Measurements from ENCODE around the gene COL6A1. TPM values are rescaled to one million over a fixed set of nuclear protein-coding genes. Genes with fewer than 3 reads are reported as not detected.
"Not testable (repeated sequence)": the region's sequence is repeated elsewhere in the genome, so short reads cannot be mapped to it uniquely, and the experiment has no call there.

COL6A1 gene
- total RNA-seq, 6 experiments from 2014 or later: 350 to 415 (median 382) TPM

- TF ChIP-seq, protein P1, sequence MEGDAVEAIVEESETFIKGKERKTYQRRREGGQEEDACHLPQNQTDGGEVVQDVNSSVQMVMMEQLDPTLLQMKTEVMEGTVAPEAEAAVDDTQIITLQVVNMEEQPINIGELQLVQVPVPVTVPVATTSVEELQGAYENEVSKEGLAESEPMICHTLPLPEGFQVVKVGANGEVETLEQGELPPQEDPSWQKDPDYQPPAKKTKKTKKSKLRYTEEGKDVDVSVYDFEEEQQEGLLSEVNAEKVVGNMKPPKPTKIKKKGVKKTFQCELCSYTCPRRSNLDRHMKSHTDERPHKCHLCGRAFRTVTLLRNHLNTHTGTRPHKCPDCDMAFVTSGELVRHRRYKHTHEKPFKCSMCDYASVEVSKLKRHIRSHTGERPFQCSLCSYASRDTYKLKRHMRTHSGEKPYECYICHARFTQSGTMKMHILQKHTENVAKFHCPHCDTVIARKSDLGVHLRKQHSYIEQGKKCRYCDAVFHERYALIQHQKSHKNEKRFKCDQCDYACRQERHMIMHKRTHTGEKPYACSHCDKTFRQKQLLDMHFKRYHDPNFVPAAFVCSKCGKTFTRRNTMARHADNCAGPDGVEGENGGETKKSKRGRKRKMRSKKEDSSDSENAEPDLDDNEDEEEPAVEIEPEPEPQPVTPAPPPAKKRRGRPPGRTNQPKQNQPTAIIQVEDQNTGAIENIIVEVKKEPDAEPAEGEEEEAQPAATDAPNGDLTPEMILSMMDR (IDR thresholded peaks at IDR 0.05): no peak
- Mint-ChIP-seq H3K4me3 (no peak overlapping the region), H3K9me3 (no peaks in the 10 kb centered on the region), H3K4me1 (ENCODE audit: low read depth) (peaks cover 5% of the 10 kb centered on the region; the same call in 1 of the 2 replicates), H3K27me3 (ENCODE audit: insufficient read depth) (peaks cover 25% of the 10 kb centered on the region), H3K36me3 (ENCODE audit: low read depth) (no peaks in the 10 kb centered on the region), H3K27ac (no peak overlapping the region)
- DNase-seq: no peak
Measured at GRCh38 chr21:45947716-45948255, 33.8 kb upstream of the COL6A1 start.

DNA sequence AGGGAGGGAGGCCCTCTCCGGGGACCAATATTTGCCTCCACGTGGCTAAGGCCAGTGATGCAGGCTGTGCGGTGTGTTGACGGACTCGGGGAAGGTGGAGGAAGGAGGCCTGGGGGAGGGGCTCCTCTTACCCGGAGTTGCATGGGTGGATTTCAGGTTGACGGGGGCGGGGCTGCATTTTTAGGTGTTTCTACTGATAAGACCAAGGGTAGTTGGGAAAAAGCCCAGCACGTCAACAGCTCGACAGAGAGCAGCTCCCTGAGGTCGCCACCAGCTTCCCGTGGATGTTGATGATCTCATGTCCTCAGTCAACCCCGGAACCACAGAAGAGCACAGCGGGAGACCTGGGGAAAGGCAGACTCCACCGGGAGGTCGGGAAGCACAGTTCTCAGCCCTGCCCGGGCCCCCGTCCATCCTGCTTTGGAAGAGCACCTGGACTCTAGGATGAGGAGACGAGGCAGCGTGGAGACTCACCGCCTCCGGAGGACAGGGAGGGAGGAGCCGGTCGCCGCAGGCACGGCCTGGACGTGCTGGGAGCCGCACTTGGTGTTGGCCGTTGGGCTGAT lies 32.9 kb upstream of the COL6A1 start:
- Mint-ChIP-seq H3K27me3 (ENCODE audit: insufficient read depth) (peaks cover 24% of the 10 kb centered on the region), H3K36me3 (ENCODE audit: low read depth) (no peaks in the 10 kb centered on the region), H3K9me3 (no peaks in the 10 kb centered on the region), H3K27ac (no peak overlapping the region), H3K4me3 (no peak overlapping the region), H3K4me1 (ENCODE audit: low read depth) (peaks cover 5% of the 10 kb centered on the region; the same call in 1 of the 2 replicates)
- TF ChIP-seq, protein P1 (IDR thresholded peaks at IDR 0.05): no peak
- DNase-seq: no peak

- peaks cover 24% of the 10 kb centered on the region for H3K27me3 Mint-ChIP-seq (ENCODE audit: insufficient read depth)
- no peak overlapping the region for H3K4me3 Mint-ChIP-seq
- TF ChIP-seq, protein P1 (IDR thresholded peaks at IDR 0.05): no peak
- no peak for DNase-seq
- H3K27ac Mint-ChIP-seq: no peak overlapping the region
- H3K4me1 Mint-ChIP-seq (ENCODE audit: low read depth): peaks cover 14% of the 10 kb centered on the region; the same call in 1 of the 2 replicates
- H3K36me3 Mint-ChIP-seq (ENCODE audit: low read depth): no peaks in the 10 kb centered on the region
- H3K9me3 Mint-ChIP-seq: no peaks in the 10 kb centered on the region
Measured at GRCh38 chr21:45949928-45950739, 31.4 kb upstream of the COL6A1 start.

DNA sequence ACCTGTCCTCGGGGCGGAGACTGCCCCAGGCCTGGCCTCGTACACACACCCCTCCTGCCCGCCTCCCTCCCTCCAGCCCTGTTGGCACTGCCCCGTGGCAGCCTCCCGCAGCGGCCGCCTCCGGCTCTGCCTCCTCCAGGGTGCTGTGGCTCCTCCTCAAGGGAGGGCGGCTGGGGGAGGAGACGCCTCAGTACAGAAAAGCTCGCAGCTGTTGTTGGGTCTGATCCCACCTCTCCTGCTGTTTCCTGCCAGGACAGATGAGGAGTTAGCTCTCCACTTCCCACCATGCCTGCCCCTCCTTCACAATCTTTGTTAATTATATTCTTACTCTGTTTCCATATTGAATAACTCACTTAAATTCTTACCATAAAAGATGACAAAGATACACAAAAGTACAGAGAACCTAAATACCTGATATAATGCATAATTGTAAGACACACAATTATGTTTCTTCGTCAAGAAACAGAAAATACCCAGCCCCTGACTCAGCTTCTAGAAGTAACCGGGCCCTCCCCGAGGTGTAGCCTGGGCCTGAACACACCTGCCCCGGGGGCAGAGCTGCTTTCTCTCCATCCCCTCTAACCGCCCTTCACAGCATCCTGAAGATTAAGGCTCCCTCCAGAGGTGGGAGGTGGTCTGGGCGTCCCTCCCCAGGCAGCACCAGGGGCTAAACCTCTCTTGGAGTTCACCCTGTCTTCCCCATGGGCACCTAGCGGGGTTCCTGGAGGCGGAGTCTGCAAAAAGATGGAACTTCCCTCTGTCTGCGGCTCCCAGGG lies 30.6 kb upstream of the COL6A1 start:
- H3K27me3 Mint-ChIP-seq (ENCODE audit: insufficient read depth): peaks cover 24% of the 10 kb centered on the region
- H3K36me3 Mint-ChIP-seq (ENCODE audit: low read depth): no peaks in the 10 kb centered on the region
- H3K4me1 Mint-ChIP-seq (ENCODE audit: low read depth): peaks cover 14% of the 10 kb centered on the region; the same call in 1 of the 2 replicates
- no peak overlapping the region for H3K4me3 Mint-ChIP-seq
- no peak overlapping the region for H3K27ac Mint-ChIP-seq
- no peaks in the 10 kb centered on the region for H3K9me3 Mint-ChIP-seq
- TF ChIP-seq, protein P1 (IDR thresholded peaks at IDR 0.05): no peak
- no peak for DNase-seq

DNA sequence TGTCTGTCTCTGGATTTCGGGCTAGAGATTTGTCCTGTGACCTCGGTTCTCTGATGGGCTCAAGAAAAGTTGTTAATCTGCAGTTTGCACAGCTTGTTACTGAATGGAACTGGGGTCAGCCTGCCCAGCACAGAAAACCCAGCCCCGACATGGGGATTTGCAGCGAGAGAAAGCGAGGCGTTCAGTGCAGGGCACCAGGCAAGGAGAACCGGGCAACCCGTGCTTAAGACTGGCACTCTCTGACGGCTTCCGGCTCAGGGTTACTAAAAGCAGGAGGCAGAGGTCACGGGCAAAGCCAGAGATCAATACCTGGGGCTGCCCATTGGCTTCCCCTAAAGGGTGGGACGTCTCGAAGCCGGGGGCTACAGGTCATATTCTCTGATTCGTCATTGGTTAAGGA lies 29.9 kb upstream of the COL6A1 start:
- Mint-ChIP-seq H3K9me3 (no peaks in the 10 kb centered on the region), H3K36me3 (ENCODE audit: low read depth) (no peaks in the 10 kb centered on the region), H3K4me1 (ENCODE audit: low read depth) (peaks cover 14% of the 10 kb centered on the region; the same call in 1 of the 2 replicates), H3K27me3 (ENCODE audit: insufficient read depth) (peaks cover 25% of the 10 kb centered on the region), H3K4me3 (no peak overlapping the region), H3K27ac (no peak overlapping the region)
- no peak for DNase-seq
- TF ChIP-seq, protein P1 (IDR thresholded peaks at IDR 0.05): no peak

GRCh38 chr21:45952527-45952926 lies 29.0 kb upstream of the COL6A1 start:
- not testable (repeated sequence) for H3K27ac Mint-ChIP-seq; DNase-seq; H3K36me3 Mint-ChIP-seq (ENCODE audit: low read depth); H3K9me3 Mint-ChIP-seq; H3K4me3 Mint-ChIP-seq
- peaks cover 24% of the 10 kb centered on the region for H3K27me3 Mint-ChIP-seq (ENCODE audit: insufficient read depth)
- peaks cover 14% of the 10 kb centered on the region; the same call in 1 of the 2 replicates for H3K4me1 Mint-ChIP-seq (ENCODE audit: low read depth)

Measured in HFFc6 (cell line).